NCI-H146 treated with DMSO at 0.1 percent for 48 hours (cell line): ENCODE results near the gene ADAMTSL1.

Experiments used
- DNase-seq: peaks from one replicate; lab custom pipeline; 2025; ENCODE audit not compliant: unreplicated experiment; lab: John Stamatoyannopoulos, UW

ADAMTSL1 gene

DNA sequence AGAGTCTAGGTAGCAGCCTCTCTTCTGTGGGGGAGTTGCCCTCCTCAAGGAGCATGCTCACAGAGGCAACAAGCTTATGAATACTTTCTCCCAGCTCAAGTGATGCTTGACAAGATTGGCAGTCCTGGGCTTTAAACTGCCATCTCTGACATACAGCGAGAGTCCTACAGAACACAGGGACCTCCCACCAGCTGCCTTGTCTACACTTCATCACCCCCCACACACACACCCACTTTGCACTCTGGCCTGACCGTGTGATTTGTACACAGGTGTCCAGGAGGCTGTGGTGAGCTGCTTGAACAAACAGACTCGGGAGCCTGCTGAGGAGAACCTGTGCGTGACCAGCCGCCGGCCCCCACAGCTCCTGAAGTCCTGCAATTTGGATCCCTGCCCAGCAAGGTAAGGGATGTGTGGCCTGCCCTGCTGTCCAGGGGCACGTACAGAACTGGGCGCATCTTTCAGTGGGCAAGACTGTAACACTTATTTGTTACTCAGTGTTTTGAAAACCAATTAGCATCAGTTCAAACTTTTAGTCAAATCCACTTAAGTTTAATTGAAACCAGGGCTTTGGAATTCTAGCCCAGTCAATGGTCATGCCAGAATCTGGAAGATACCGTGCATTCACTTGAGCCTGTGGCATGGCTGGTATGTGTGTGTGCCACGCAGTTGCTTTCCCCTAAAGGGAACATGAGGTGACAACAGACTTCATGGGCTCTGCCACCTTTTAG, 247.5 kb downstream of the ADAMTSL1 start:
- DNase-seq: peak; percentile 34

DNA sequence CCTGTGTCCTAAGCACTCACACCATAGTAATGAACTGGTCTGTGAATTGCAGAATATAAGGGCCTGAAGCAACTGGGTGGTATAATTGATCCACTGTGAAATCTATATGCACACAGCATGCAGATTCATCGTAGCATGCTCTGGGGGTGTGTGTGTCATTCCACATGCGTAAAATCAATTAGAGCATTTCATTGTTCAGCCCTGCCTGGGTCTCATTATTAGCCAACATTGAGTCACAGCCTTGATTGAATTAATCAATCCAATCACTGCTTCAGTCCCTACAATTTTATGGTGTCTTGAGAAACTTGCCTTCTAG, 248.0 kb downstream of the ADAMTSL1 start:
- DNase-seq: no peak

DNA sequence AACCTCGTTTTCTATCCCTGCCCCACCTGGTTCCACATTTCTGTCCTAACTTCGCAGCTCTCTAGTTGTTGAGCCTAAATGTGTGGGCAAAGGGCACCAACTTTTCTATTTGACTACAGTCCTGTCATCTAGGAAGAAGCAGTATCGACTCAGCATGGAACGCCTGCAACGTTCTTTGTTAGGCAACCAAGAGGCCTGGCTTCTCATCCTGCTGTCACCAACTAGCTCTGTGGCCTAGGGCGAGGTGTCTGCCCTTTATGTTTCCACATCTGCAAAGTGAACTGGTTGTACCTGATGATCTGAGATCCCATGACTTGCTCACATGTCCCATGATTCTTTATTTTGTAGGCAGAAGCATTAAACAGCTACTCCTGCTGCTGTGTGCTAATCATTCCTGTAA, 248.9 kb downstream of the ADAMTSL1 start:
- no peak for DNase-seq

DNA sequence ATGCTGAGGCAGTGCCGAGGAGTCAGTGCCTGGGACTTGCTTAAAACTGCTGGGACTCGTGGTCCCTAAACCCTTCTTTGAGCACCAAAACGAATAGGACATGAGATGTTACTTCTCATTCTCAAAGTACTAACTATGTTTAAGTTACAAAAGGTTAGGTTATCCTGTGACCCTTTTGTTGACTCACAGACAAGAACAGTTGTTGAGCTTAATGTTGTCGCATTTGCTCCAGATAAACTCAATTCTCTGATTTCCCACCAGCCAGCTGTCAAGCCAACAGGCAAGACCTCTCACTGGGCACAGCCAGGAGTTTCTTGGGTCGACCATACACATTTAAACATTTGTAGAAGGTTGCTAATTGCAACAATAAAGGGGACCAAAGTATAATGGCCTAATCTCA, 249.4 kb downstream of the ADAMTSL1 start:
- DNase-seq: no peak

DNA sequence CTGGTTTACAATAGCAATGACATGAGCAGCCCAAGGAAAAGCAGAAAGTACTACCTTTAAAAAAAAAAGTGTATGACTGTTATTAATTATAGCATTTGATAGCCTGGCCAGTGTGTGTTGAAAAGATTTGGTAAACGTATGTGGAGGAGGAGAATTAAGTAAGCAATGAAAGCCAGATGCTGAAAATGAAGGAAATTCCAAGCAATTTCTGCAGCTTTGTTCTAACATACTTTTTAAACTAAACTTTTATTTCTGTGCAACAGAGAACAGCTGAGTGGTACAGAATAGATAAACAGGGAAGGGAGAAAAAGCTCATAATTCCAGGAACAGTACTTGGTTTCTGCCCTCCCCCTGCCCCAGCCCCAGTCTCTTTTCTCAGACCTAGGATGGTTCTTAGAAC, 252.6 kb downstream of the ADAMTSL1 start:
- no peak for DNase-seq

DNA sequence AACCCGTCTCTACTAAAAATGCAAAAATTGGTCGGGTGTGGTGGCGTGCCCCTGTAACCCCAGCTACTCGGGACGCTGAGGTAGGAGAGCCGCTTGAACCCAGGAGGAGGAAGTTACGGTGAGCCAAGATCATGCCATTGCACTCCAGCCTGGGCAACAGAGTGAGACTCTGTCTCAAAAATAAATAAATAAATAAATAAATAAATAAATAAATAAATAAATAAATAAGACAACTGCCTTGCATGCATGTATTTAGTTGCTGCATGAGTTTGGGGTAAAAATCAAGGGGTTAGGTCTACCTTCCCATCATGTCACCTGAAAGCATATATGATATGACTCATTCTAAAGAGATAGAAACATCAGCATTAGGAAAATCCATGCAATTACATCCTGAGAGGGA, 254.0 kb downstream of the ADAMTSL1 start:
- DNase-seq: no peak

DNA sequence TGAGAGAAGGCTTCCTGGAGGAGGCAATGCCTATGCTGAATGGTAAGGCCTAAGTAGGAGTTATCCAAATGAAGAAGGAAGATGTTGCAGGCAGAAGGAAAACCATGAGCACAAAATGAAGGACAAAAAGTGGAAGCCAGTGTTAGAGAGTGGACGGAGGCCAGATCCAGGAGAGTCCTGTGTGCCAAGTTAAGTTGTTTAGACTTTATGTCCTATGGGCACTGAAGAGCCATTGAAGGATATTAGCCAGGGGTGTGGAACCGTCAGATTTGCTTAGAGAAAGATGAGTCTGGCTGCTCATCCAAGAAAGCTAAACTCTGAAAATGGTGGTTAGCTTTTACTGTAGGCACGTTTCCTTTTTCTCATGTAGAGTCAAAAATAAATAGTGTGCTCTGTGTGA, 254.7 kb downstream of the ADAMTSL1 start:
- no peak for DNase-seq

DNA sequence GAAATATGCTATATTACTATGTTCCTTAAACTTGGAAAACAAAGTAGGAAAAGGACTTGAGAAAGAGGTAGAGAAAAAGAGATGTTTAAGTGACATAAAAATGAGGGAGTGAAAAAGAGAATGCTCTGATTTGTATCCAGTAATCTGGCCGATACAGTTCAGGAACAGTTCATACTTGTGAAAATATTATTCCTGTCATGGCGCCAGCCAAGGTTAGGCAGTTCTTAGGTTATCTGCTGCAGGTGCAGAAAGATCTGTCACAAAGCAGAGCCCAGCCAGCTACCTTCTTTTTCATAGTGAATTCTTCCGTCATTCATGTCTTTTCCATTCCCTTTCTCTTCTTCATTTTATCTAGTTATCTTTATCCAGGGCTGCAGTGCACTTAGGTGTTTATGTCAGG, 256.3 kb downstream of the ADAMTSL1 start:
- no peak for DNase-seq

DNA sequence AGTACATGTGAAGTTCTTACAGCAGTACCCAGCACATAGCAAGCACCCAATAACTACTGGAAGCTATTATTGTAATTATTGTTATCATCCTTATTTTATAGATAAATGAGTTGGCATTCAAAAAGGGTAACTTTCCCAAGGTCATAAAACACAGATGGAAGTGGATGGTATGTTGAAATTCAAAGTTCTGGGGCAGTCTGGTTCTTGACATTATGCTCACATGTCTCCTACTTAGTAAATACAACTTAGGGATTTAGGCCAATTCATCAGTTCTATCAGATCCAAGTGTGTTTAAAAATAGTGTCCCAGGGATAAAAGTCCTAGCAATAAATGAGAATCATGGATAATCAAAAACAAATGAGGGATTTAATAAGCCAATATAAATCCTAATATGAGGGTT, 265.2 kb downstream of the ADAMTSL1 start:
- no peak for DNase-seq

DNA sequence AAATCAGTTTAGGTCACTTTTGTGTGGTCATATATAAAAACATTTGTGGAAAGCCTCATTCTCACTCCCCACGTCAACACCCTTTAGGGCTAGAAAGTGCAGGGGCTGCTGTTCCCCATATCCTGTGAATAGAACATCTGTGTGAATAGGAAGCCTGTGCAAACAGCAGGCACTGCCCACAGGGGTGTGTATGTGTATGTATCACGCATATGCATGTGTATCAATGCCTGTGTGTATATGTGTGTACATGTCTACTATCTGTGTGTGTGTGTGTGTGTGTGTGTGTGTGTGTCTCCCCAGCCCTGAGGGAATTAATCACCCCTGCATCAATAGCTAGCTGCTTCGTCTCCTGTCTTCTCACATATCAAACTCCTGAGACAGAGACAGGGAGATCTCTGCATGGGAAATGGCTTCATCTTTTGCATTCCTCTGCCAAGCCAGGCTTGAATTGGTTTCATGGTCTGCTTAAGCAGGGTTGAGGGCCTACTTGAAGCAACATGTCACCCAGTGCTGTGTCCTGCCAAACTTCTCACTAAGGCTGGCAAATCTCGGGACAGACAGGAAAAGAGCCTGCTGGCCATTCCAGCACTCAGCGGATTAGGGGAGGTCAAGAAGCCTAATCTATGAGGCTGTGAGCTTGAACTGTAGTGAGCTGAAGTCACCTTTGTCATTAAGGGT, 265.8 kb downstream of the ADAMTSL1 start:
- DNase-seq: no peak

DNA sequence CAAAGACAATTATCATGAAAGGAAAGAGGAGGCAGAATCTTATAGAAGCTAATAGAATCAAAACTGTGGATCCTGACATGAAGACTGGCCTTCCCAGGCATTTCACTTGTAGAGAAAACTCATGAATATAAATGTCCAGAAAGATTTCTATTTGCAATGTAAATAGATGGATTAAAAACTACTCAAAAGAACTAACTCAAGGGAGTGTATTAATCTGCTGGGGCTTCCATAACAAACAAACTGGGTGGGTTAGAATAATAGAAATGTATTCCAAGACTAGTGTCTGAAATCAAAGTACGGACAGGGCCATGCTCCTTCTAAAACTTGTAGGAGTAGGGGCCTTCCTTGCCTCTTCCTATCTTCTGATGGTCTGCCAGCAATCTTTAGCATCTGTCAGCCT, 267.4 kb downstream of the ADAMTSL1 start:
- no peak for DNase-seq

DNA sequence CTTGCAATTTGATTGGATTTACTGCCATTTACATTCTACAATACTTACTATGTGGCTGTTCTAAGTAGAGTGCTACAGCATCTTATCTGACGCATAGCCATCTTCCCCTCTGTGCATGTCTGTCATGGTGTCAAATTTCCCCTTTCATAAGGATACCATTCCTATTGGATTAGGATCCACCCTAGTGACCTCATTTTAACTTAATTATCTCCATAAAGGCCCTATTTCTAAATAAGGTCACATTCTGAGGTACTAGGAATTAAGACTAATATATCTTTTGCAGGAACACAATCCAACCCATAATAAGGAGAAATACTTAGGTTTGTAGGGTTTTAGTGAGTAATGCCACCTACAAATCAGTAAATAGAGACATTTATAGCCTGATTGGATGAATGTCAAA, 268.0 kb downstream of the ADAMTSL1 start:
- DNase-seq: no peak

DNA sequence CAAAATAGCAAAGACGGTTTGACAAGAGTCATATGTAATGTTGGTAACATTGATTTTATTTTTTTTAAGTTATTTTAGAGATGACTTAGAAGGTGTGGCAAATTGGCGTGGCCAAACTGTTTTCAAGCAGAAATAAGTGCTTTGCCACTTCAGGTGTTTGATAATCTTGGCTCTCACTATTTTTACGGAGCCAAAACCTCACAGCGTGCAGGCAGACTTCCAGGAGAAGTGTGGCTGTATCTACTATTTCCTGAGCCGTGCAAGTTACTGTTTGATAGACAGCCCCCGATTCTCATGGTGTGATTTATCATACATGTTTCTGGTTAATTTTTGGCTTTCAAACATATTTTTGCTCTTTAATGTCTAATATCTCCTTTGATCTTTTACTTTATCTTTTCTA, 269.5 kb downstream of the ADAMTSL1 start:
- no peak for DNase-seq

DNA sequence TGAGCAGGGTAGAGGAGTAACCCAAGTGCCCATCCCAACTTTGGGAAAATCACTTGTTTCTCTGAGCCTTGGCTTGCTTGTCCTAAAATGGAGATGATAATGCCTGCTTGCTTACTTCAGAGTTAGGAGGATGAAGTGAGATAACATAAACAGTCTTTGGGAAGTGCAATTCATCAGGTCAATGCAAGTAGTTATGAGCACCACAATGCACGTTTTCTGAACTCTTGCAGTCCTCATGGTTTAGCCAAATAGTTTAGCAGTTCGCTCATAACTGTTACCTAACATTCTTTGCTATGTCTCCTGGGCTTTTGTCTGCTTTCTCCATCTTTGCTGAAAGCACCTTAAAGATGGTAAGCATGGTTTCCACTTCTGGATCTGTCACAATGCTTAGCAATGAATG, 270.0 kb downstream of the ADAMTSL1 start:
- DNase-seq: no peak

DNA sequence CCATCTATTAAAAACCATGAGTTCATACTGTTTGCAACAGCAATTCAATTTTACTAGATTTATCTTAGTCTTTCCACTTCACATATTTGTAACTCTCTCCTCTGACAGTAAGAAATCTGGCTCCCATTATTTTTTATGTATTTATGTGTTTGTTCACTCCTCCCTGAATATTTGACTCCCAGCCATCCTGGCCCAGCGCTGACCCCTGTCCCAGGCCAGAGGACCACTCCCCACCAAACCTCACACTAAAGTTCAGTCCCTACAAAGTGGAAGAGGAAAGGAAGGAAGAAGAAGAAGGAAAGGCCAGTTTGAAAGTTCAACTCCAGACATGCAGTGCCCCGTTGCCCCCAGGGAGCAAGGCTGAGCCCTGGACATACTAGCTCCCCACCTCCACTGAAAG, 271.8 kb downstream of the ADAMTSL1 start:
- no peak for DNase-seq

DNA sequence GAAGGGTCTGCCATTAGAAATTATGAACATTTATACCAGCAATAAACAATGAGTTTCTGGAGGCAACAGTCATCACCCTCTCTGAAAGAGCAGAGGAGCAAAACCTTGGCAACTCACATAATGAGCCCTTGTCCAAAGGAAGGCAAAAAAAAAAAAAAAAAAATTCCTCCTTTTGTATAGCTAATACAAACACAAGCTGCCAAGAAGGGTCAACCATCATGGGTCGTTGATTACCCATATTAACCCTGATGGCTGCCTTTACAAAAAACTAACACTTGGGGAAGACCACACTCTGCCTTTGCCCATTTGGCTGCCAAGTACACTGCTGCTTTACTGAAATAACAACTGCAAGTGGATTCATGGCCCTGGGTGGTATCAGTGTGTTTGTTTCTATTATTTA, 272.7 kb downstream of the ADAMTSL1 start:
- peak; percentile 57 for DNase-seq

DNA sequence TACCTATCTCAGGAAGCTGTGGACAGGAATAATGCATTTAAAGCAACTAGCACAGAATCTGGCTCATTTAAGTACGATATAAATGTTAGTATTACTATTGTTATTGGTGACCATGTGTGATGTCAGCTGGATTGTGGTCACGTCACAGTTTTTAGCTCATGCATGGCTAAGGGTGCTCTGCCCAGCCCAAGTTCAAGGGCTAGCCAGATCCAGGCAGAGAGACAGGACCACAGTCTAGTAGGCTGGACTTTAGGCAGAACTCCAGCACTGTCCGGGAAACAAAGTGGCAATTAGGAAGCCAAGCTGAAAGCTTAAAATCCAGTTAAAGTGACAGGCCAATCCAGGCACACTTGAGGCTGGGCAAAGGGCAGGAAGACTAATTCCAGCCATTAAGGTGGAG, 273.6 kb downstream of the ADAMTSL1 start:
- no peak for DNase-seq

DNA sequence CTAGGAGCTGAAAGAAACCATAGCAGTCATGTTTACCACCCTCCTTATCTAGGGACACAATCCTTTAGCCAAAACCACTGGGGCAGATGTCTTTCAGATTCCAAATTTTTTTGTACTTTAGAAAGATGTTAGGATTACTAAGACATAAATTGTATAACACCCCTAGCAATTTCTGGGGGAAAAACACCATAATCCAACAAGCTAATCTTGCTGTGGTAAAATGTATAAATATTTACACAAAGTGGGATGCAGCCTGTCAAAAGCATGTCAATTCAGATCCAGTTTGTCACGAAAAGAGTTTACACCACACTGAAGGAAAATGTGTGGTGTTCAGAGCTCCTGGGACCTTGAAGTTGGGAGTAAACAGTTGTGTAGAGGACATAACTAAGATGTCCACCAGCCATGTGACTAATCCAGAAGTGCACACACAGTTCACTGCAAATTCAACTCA, 274.3 kb downstream of the ADAMTSL1 start:
- DNase-seq: no peak

DNA sequence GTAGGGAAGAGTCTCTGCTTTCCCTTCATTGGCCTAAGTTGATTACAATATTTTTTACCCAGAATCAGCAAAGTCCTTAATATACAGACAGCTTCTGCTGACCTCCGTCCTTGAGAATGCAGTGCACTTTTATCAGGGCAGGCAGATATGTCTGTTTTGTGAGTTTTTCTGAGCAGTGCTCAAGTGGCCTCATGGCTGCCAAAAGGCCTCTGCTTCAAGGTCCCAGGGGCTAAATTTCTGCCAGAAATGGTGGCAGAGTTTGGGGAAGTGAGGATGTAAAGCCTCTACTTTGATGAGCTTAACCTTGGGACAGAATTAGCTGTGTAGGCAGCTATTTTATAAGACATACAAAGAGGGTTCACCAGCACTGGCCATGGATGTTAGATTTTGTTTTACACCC, 275.8 kb downstream of the ADAMTSL1 start:
- no peak for DNase-seq

DNA sequence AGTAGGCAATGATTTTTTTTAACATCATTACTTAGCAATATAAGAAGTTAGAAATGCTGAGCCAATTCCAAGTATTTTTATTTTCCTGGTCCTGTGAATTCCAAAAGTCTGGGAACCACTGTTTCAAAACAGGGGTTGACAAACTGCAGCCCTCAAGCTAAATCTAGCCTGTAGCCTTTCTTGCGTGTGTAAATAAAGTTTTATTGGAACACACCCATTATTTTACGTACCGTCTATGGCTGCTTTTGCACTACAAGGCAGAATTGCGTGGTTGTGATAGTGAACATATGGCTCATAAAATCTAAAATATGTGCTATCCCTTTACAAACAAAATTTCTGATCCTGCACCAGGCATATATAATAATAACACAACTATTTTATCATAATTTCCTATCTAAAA, 280.0 kb downstream of the ADAMTSL1 start:
- DNase-seq: no peak

DNA sequence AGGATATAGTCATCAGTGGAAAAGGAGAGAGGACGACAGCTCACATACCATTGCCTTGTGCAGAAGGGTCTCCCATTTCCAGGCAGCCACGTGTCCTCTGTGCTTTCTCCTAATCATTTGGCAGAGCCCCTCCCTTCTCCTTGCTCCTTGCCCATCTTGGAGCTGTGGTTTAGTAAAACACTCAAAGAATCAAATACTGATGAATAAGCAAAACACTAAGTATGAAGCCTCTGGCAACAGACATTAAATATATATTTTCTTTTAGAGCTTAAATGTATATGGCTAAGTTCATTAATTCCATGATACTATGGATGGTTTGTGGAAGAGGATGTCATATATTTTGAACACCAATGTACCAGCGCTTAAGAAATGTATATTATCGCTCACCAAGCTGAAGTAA, 280.6 kb downstream of the ADAMTSL1 start:
- DNase-seq: no peak

DNA sequence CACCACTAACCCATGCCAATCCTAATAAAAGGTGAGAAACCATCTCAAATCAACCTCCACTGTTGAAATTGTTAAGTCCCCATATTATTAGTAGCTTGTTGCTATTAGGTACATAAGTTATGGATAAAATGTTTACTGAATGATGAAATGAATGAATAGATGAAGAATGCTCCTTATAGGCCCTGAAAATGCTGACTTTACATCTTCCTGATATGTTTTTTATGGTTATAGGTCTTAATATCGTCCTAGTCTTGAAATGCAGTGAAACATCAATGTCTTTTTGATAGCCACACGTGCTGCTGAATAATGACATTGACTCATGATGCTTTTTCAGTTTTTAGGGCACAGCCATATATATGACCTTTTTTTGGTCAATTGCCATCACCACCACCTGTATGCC, 281.3 kb downstream of the ADAMTSL1 start:
- no peak for DNase-seq

DNA sequence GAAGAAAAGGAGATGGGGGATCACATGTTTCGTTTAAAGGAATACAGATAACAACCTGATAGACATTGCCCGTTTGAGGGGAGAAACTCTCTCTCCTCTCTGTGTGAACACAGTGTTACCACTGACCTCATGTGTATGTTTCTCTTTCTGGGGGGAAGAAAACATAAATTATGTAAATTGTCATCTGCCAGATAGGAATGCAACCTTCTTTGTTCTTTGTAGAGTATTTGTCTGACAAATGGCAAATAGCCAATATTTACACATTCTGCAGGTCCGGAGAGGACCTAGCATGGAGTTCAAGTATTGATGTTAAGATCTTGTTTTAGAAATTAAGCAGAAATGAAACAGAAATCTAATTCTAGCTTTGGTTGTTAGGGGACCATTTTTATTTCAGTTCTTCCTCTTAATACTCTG, 282.8 kb downstream of the ADAMTSL1 start:
- DNase-seq: peak; percentile 40
